ENCODE results near the gene REPS2. TPM values are rescaled to one million over a fixed set of nuclear protein-coding genes. Genes with fewer than 3 reads are reported as not detected.
A peak's percentile ranks its signal among the peaks of the same experiment; 100 is the strongest.

The REPS2 gene
- polyA plus RNA-seq, 6 donors from 2014 or later: 1.2 to 3.2 (median 2.2) TPM; not detected in 1

DNA sequence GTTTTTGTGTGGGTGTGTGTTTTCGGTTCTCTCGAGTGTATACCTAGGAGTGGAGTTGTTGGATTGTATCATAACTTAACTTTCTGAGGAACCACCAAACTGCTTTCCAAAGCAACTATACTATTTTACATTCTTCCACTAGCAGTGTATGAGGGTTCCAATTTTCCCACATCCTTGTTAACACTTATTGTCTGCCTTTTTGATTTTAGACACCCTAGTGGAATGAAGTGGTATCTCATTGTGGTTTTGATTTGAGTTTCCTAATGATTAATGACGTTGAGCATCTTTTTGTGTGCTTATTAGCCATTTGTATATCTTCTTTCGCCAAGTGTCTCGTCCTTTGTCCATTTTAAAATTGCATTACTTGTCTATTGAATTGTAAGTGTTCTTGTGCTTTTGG, 118.6 kb downstream of the REPS2 start:
- DNase-seq (no peak), ATAC-seq (ENCODE audit: low read depth in 2 of 2) (no peak)
- Mint-ChIP-seq H3K9me3 (no peaks in the 10 kb centered on the region), H3K27ac (no peak overlapping the region), H3K27me3 (no peaks in the 10 kb centered on the region), H3K4me1 (peaks cover 0 to 1% (median 0%) of the 10 kb centered on the region in 3 donors), H3K36me3 (peaks cover 0 to 2% of the 10 kb centered on the region in 2 donors), H3K4me3 (no peak overlapping the region)

DNA sequence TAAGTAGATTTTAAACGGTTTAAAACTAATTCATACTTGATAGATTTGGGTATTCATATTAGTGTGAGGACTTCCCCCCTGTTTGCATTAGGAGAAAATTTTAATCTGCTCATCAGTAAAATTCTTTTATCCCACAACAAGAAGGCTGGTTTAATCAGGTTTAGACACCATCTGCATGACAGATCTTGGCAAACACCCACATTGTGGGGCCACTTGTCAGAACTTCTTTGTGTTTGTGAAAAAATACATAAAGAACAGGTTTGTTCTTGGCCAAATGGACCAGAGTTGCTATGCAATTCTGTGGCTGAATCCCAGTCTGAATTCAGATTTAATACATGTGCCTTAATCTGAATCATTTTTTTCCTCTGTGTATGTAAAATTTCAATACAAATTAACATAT, 121.1 kb downstream of the REPS2 start:
- peaks cover 0 to 4% of the 10 kb centered on the region in 2 donors for H3K36me3 Mint-ChIP-seq
- DNase-seq (no peak), ATAC-seq (ENCODE audit: low read depth in 2 of 2) (no peak)
- no peaks in the 10 kb centered on the region for H3K9me3 Mint-ChIP-seq
- H3K27ac Mint-ChIP-seq: no peak overlapping the region
- no peaks in the 10 kb centered on the region for H3K4me1 Mint-ChIP-seq
- no peaks in the 10 kb centered on the region for H3K27me3 Mint-ChIP-seq
- no peak overlapping the region for H3K4me3 Mint-ChIP-seq

DNA sequence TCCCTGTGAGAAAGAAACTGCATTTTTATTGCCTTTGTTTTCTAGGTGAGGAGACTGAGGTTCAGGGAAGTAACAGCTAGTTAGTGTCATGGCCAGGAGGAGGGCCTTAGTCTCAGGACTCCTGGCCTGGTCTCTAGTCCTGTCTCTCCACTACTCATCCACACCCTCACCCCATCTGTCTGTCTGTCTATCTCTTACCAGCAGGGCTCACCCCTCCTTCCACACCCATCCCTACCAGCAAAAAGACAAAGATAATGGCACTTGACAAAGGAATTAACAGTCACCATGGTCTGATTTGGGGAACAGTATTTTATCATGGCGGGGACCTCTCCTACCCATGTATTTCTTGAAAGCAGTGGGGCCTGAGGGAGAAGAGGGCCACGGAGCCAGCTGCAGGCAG, 125.8 kb downstream of the REPS2 start:
- no peak for ATAC-seq (ENCODE audit: low read depth in 2 of 2)

DNA sequence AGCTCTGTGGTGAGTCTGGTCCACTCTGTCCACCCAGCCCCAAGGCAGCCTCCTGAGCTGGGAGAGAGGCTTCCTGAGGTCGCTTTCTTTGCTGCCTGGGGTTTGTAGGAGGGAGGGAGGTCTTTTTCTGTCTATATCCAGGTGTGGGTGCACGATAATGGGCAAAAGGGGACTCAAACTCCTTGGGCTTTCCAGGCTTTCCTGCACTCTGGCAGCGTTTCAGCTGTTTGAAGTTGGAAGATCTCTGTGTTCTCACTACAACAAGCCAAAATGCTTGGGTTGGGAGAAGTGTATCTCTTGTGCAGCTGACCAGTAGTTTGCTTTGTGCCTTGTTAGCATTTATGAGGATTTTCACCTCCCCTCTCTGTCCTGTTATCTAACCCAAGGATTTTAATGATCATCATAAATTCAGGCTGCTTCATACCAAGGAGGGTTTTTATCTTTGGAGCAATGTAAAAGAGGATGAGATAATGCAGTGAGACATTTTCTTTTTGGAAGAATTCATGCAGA, 126.3 kb downstream of the REPS2 start:
- peaks cover 0 to 3% (median 0%) of the 10 kb centered on the region in 7 donors for H3K9me3 Mint-ChIP-seq
- ATAC-seq (ENCODE audit: low read depth in 2 of 2): no peak

More for the DNA sequence above, 125.8 kb downstream of the REPS2 start:
- no peaks in the 10 kb centered on the region for H3K4me1 Mint-ChIP-seq
- peaks cover 0 to 3% (median 0%) of the 10 kb centered on the region in 7 donors for H3K9me3 Mint-ChIP-seq
- no peak overlapping the region for H3K4me3 Mint-ChIP-seq
- peak overlapping the region in 1 of 6 donors; percentile 35 for H3K27ac Mint-ChIP-seq
- no peak for DNase-seq
- peaks cover 0 to 4% of the 10 kb centered on the region in 2 donors for H3K36me3 Mint-ChIP-seq
- H3K27me3 Mint-ChIP-seq: no peaks in the 10 kb centered on the region

DNA sequence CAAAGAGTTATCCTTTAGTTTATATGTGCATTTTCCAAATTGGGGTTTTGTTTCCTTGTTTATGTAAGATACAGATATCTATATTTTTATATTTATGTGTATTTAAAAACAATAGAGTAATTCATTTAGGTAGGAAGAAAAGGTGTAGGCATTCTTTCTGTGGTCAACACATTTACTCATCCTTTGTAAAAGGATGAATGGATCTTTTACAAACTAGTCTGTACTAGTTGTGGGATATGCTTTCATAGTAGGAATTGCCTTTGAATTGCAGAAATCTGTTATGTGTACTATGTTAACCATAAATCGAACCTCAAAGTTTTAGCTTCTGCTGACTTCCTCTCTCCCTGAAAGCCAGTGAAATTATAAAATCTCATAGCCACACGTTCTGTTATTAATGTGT, 128.5 kb downstream of the REPS2 start:
- H3K27me3 Mint-ChIP-seq: no peaks in the 10 kb centered on the region
- no peak overlapping the region for H3K27ac Mint-ChIP-seq
- H3K4me3 Mint-ChIP-seq: no peak overlapping the region
- ATAC-seq (ENCODE audit: low read depth in 2 of 2) (no peak), DNase-seq (no peak)
- peaks cover 0 to 3% of the 10 kb centered on the region in 2 donors for H3K36me3 Mint-ChIP-seq
- H3K9me3 Mint-ChIP-seq: peaks cover 0 to 3% (median 0%) of the 10 kb centered on the region in 7 donors
- no peaks in the 10 kb centered on the region for H3K4me1 Mint-ChIP-seq

More for the DNA sequence above, 126.3 kb downstream of the REPS2 start:
- Mint-ChIP-seq H3K36me3 (peaks cover 0 to 4% of the 10 kb centered on the region in 2 donors), H3K4me1 (no peaks in the 10 kb centered on the region), H3K27me3 (no peaks in the 10 kb centered on the region), H3K4me3 (no peak overlapping the region), H3K27ac (no peak overlapping the region)
- DNase-seq: no peak

DNA sequence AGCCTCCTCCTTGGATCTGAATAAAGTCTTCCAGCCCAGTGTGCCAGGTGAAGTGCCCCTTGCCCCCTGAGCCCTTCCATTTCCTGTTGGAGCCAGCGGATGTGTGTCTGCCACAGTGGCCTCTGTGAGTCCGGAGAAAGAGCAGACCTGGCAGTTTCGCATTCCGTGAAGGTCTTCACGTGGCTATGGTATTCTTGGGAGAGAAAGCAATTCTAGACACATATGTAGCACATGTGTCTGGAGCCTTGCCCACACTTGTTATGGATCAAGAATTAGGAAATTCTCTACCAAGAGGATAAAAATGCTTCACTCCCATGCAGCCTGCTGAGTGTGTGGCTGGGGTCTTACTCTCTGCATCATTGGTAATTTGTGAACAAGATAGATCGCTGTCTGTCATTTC, 130.9 kb downstream of the REPS2 start:
- DNase-seq: no peak
- Mint-ChIP-seq H3K9me3 (peaks cover 0 to 3% (median 0%) of the 10 kb centered on the region in 7 donors), H3K27ac (peak overlapping the region in 1 of 6 donors; percentile 11), H3K36me3 (no peaks in the 10 kb centered on the region), H3K4me1 (no peaks in the 10 kb centered on the region), H3K4me3 (no peak overlapping the region), H3K27me3 (no peaks in the 10 kb centered on the region)
- no peak for ATAC-seq (ENCODE audit: low read depth in 2 of 2)

DNA sequence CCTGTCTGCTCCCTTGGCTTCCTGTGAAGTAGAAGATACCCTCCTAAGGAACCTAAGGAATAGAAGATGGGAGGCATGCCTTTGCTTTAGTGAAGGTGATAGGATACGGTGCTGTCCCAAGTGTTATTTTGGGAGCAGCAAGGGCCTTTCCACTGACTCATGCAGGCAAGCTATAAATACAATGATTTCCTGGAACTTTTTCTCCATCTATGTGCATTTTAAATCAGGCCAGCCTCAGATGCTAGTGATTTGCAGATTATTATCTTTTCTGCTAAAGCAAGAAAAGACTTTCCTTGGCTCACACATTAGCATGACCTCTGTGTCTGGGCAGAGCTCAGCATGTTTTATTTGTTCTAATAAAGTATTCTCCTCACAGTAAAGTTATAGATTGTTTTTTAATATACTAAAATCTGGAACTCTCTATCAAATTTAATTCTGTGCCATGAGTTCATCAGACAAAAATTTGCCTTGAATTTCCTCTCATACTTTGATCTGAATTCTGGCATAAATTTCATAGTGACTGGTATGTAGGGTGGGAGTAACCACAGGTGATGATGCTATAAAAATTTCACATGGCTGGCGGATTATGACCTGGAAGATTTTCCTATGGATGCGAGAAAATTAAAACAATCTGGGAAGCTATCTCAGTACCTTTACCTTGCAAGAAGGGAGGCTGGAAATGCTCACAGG, 131.7 kb downstream of the REPS2 start:
- Mint-ChIP-seq H3K4me3 (no peak overlapping the region), H3K4me1 (no peaks in the 10 kb centered on the region), H3K36me3 (no peaks in the 10 kb centered on the region), H3K27ac (no peak overlapping the region), H3K27me3 (no peaks in the 10 kb centered on the region), H3K9me3 (peaks cover 0 to 3% (median 0%) of the 10 kb centered on the region in 7 donors)
- DNase-seq: no peak
- ATAC-seq (ENCODE audit: low read depth in 2 of 2): no peak

DNA sequence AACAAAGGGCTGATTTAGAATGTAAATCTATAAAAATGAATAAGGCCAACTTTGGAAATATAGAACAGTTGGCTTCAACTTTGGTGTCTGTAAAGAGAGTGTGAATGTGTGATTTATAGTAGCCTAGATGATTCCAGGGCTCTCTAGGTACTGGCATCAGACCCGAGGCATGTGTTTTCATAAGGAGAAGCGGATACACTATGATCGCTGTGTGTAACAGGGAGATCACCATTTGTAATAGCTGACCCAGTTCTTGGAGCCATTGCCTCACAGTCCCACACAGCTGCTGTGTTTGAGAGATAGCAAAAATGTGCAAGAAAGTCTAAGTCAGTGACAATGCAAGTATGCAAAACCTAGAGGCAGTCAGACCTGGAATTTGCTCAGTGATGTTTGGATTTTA, 135.1 kb downstream of the REPS2 start:
- Mint-ChIP-seq H3K27ac (no peak overlapping the region), H3K4me3 (no peak overlapping the region), H3K4me1 (no peaks in the 10 kb centered on the region), H3K36me3 (no peaks in the 10 kb centered on the region), H3K9me3 (peaks cover 0 to 3% (median 0%) of the 10 kb centered on the region in 7 donors), H3K27me3 (no peaks in the 10 kb centered on the region)
- ATAC-seq (ENCODE audit: low read depth in 2 of 2) (no peak), DNase-seq (no peak)

DNA sequence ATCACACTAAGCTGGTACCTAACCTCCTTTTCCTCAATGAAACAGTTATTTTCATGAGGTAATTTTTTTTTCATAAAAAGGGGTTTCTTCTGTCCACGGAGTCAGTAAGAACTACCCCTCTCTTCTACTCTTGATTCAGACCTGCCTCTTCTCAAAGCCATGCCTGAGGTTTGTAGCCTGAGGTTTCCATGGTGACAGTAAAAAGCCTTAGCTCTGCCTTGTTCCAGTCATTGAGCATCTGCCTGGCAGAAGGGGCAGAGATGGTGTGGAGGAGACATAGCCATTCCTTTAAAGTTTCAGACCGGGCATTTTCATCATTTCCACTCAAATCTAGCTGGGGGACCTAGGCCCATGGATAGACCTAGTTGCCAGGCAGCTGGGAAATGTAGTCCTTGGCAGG, 135.5 kb downstream of the REPS2 start:
- Mint-ChIP-seq H3K27ac (no peak overlapping the region), H3K4me1 (no peaks in the 10 kb centered on the region), H3K27me3 (no peaks in the 10 kb centered on the region), H3K4me3 (no peak overlapping the region), H3K9me3 (peaks cover 0 to 3% (median 0%) of the 10 kb centered on the region in 7 donors), H3K36me3 (no peaks in the 10 kb centered on the region)
- DNase-seq: no peak
- no peak for ATAC-seq (ENCODE audit: low read depth in 2 of 2)

DNA sequence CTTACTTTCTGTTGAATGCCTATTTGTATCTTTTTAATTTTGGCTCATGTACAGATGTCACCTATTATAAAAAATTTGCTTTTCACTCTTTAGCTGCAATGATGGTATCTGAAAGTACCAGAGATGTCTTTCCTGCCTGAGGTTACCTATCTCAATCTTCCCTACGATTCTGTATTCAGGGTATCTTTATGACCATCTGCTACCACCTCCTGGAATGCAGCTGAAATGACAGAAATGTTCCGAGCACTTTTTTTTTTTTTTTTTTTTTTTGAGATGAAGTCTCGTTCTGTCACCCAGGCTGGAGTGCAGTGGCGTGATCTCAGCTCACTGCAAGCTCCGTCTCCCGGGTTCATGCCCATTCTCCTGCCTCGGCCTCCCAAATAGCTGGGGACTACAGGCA, 136.4 kb downstream of the REPS2 start:
- ATAC-seq (ENCODE audit: low read depth in 2 of 2): no peak
- DNase-seq: no peak
- Mint-ChIP-seq H3K27me3 (no peaks in the 10 kb centered on the region), H3K4me1 (no peaks in the 10 kb centered on the region), H3K27ac (no peak overlapping the region), H3K4me3 (no peak overlapping the region), H3K36me3 (no peaks in the 10 kb centered on the region), H3K9me3 (peaks cover 0 to under 1% (median 0%) of the 10 kb centered on the region in 7 donors)

DNA sequence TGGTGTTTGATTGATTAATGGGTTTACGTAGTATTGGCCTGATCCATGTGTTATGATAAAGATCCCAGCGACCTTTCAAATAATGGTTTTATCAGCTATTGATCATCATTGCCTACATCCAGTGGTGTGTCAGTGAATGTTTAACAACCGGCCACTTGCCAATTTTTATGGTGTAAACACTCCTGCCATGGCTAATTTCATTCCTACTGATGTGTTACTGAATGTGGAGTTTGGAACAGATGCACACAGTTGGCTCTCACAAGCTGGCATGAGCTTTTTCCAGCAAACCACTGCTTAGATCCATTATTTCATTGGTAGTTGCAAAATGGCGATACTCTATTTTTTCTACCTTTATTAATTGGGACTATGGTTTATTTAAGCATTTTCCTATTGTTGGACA, 139.9 kb downstream of the REPS2 start:
- Mint-ChIP-seq H3K27ac (no peak overlapping the region), H3K36me3 (peaks cover 7 to 10% of the 10 kb centered on the region in 2 donors), H3K4me3 (no peak overlapping the region), H3K9me3 (peaks cover 0 to 13% (median 4%) of the 10 kb centered on the region in 7 donors), H3K4me1 (no peaks in the 10 kb centered on the region), H3K27me3 (peaks cover 0 to 6% (median 0%) of the 10 kb centered on the region in 3 donors)
- DNase-seq: no peak
- ATAC-seq (ENCODE audit: low read depth in 2 of 2): no peak

DNA sequence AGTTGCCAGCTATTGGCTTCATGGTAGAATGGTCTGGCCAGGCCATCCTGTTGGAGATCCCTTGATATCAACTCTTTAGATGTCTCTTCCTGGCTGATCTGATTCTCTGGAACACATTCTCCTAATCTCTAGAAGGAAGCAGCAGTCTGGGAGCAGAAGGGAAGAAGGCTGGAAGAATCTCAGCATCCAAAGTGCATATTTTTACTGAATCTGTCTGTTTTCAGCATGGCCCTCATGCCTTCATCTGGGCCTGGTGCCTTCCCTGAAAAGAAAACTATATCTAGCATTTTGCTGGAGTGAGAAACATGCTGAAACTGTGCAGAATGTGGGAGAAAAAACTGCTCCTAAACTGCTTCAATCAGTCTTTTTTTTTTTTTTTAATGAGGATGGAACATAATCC, 148.7 kb downstream of the REPS2 start:
- DNase-seq: no peak
- no peak for ATAC-seq (ENCODE audit: low read depth in 2 of 2)

DNA sequence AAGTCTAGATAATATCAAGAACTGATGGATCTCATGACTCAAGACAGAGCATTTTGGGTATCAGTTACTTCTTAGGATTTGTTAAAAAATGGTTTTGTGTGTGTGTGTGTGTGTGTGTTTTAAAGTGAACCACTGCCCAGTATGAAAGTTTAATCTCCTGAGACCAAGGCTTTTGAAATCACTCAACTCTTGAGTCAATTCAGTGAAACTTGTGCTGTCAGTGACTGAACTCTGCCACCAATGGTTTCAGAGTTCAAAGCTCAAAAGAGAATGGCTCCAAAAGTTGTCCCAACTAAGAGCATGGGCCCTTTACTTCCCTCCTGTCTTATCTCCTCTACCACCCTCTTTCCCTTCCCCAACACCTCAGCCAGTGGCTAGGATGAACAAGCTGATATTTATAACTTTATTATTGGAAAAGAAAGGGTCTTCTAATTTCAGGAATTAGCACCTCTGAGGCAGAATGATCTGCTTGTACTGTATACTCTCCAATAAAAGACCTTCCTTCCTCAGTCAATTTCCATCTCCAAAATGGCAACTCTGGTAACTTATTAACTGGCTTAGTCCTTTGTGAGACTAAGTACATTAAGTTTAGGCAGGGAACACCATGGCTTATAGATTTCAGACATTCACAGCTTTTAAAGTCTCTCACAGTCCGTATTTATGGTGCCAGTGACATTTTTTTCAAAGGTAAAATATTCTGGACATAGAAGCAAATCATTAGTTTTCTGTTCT, 152.2 kb downstream of the REPS2 start:
- H3K27ac Mint-ChIP-seq: no peak overlapping the region

More for the DNA sequence above, 148.7 kb downstream of the REPS2 start:
- H3K27me3 Mint-ChIP-seq: peaks cover 0 to under 1% (median 0%) of the 10 kb centered on the region in 3 donors
- H3K4me3 Mint-ChIP-seq: no peak overlapping the region
- H3K4me1 Mint-ChIP-seq: no peaks in the 10 kb centered on the region
- peaks cover 2 to 16% of the 10 kb centered on the region in 2 donors for H3K36me3 Mint-ChIP-seq
- H3K9me3 Mint-ChIP-seq: peaks cover 0 to 7% (median 4%) of the 10 kb centered on the region in 7 donors
- H3K27ac Mint-ChIP-seq: peak overlapping the region in 1 of 6 donors; percentile 18

DNA sequence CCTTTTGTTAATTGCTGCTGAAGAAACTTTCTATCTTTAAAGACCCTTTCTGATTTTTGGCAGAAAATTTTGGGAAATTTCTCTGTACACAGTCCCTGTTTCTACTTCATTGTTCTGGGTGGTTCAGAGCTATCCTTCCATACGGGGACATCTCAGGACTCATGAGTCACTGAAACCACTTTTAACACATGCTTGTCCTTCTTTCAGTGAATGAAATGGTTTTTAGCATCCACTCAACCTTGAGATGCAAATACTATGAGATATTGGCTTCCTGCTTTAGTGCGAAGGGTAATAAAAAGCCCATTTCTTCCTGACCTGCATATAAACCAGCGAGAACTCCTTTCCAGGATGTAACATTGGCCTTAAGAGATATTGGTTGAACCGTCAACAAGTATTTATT, 158.0 kb downstream of the REPS2 start:
- Mint-ChIP-seq H3K27me3 (peaks cover 0 to 11% (median 0%) of the 10 kb centered on the region in 3 donors), H3K27ac (no peak overlapping the region), H3K9me3 (peaks cover 0 to 5% (median 2%) of the 10 kb centered on the region in 7 donors), H3K4me3 (no peak overlapping the region), H3K4me1 (no peaks in the 10 kb centered on the region), H3K36me3 (peaks cover 0 to 20% of the 10 kb centered on the region in 2 donors)
- ATAC-seq (ENCODE audit: low read depth in 2 of 2): no peak
- DNase-seq: no peak

More for the DNA sequence above, 152.2 kb downstream of the REPS2 start:
- Mint-ChIP-seq H3K27me3 (no peaks in the 10 kb centered on the region), H3K9me3 (peaks cover 0 to 7% (median 0%) of the 10 kb centered on the region in 7 donors), H3K4me1 (no peaks in the 10 kb centered on the region), H3K4me3 (no peak overlapping the region), H3K36me3 (peaks cover 0 to 16% of the 10 kb centered on the region in 2 donors)
- ATAC-seq (ENCODE audit: low read depth in 2 of 2): no peak
- DNase-seq: no peak
